ENCODE measurements around the gene NEK10. TPM values are rescaled to one million over a fixed set of nuclear protein-coding genes. Genes with fewer than 3 reads are reported as not detected.

The NEK10 gene
- polyA plus RNA-seq, 2 of the 4 experiments (the other 2 are of a cell fraction) = 1.7 to 2.9 TPM

DNA sequence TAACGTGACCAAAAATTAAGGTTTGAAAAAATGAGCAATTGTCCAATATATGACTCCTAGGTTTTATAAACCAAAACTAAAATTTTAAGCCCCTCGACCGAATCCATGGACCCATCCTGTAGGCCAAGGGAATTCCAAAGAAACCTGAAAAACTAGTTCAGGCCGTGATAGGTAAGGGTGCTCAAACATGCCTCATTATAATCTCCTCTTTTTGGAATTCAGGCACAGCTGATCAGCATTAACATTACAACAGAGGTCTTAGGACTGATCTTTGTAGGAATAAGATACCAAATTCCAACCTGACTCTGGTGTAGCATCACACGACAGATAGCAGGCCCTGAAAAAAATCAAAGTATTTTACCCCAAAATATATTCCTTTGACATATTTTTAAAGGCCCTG lies 155.7 kb downstream of the NEK10 start:
- Histone ChIP-seq H3K4me1 (peaks cover 13% of the 10 kb centered on the region; the same call in 2 of the 3 replicates), H3K4me3 (no peak overlapping the region), H3K9me3 (no peaks in the 10 kb centered on the region), H3K4me2 (no peak overlapping the region), H3K27ac (no peak overlapping the region)
- no peak for TF ChIP-seq KDM1A (IDR thresholded peaks at IDR 0.05; ENCODE audit: low read depth)
- no peak for TF ChIP-seq MAZ (IDR thresholded peaks at IDR 0.05; ENCODE audit: borderline replicate concordance, low read depth, low read length)
- TF ChIP-seq, protein P1, sequence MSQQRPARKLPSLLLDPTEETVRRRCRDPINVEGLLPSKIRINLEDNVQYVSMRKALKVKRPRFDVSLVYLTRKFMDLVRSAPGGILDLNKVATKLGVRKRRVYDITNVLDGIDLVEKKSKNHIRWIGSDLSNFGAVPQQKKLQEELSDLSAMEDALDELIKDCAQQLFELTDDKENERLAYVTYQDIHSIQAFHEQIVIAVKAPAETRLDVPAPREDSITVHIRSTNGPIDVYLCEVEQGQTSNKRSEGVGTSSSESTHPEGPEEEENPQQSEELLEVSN (IDR thresholded peaks at IDR 0.05; ENCODE audit: borderline replicate concordance, low read depth) = no peak
- no peak for TF ChIP-seq ZC3H11A (IDR thresholded peaks at IDR 0.05)
- TF ChIP-seq CTCF (IDR thresholded peaks at IDR 0.05) = no peak
- no peak for TF ChIP-seq BCL3 (IDR thresholded peaks at IDR 0.05)
- TF ChIP-seq, protein P2, sequence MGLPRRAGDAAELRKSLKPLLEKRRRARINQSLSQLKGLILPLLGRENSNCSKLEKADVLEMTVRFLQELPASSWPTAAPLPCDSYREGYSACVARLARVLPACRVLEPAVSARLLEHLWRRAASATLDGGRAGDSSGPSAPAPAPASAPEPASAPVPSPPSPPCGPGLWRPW (IDR thresholded peaks at IDR 0.05) = no peak
- TF ChIP-seq EHMT2 (IDR thresholded peaks at IDR 0.05; ENCODE audit: low read depth) = no peak
- no peak for TF ChIP-seq HOXB5 (CRISPR knock-in tag; IDR thresholded peaks at IDR 0.05)
- no peak for TF ChIP-seq ZFP36 (IDR thresholded peaks at IDR 0.05; ENCODE audit: borderline replicate concordance, partially characterized antibody)
- TF ChIP-seq RFX5 (IDR thresholded peaks at IDR 0.05) = no peak
- TF ChIP-seq FOXS1 (CRISPR knock-in tag; IDR thresholded peaks at IDR 0.05) = no peak
- TF ChIP-seq MYC (IDR thresholded peaks at IDR 0.05; ENCODE audit: borderline replicate concordance, low read length) = no peak
- TF ChIP-seq ATOH8 (CRISPR knock-in tag; IDR thresholded peaks at IDR 0.05; ENCODE audit: low read depth) = no peak
- TF ChIP-seq RARB (CRISPR knock-in tag; IDR thresholded peaks at IDR 0.05) = no peak
- TF ChIP-seq JUN (IDR thresholded peaks at IDR 0.05) = no peak
- ChIA-PET CTCF (interaction anchor here (0.9 kb wide), 1 partner anchor 11 kb away, joined by 3 read pairs; no protein-coding TSS in a partner anchor), POLR2A (no interaction called here)
- no peak for FAIRE-seq
- no peak for ATAC-seq
- WGBS (ENCODE audit: missing lambda C conversion rate) = 41% methylated on average over 5 of the region's 5 CpGs
- DNase-seq (ENCODE audit: low read depth in 1 of 2, low spot score in 1 of 2) = no peak

DNA sequence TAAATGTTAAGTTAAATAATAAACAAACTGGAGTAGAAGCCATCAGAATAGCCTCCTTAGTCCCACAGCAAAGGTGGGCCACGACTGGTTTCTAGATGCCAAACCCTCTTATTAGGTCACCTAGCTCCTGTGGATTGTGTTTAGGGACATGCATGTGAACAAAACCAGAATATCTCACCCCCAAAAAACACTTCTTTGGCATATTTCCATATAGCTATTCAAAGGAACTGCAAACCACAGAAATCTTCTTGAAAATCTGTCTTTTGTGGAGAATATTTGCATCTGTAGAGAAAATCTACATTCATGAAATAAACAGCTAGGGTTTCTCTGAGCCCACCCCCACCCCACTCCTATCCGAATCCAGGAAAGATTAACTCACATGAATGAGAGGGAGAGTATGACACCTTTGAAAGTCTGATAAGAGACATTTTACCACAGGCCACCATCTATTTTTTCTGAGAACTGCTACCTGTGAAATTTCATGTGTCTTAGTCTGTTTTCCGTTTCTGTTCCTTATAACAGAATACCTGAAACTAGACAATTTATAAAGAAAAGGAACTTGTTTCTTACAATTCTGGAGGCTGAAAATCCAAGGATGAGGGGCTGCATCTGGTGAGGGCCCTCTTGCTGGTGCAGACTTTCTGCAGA lies 159.4 kb downstream of the NEK10 start:
- no peak for FAIRE-seq
- 14% methylated on average over 3 of the region's 3 CpGs for WGBS (ENCODE audit: missing lambda C conversion rate)
- DNase-seq (ENCODE audit: low read depth in 1 of 2, low spot score in 1 of 2) = no peak
- Histone ChIP-seq H3K4me3 (no peak overlapping the region), H3K4me1 (no peaks in the 10 kb centered on the region), H3K4me2 (no peak overlapping the region), H3K27ac (no peak overlapping the region), H3K9me3 (no peaks in the 10 kb centered on the region; the same call in 2 of the 3 replicates)
- ChIA-PET POLR2A (no interaction called here), CTCF (interaction anchor here (0.7 to 1.3 kb wide), 3 partner anchors 44 to 87 kb away, joined by 3 to 4 read pairs (median 3); no protein-coding TSS in a partner anchor)
- no peak for ATAC-seq
- TF ChIP-seq CEBPB (IDR thresholded peaks at IDR 0.05) = no peak
- no peak for TF ChIP-seq HOXA7 (CRISPR knock-in tag; IDR thresholded peaks at IDR 0.05)
- TF ChIP-seq MAZ (IDR thresholded peaks at IDR 0.05; ENCODE audit: borderline replicate concordance, low read depth, low read length) = no peak
- TF ChIP-seq ZNF302 (CRISPR knock-in tag; IDR thresholded peaks at IDR 0.05) = no peak
- TF ChIP-seq HOXB13 (CRISPR knock-in tag; IDR thresholded peaks at IDR 0.05; ENCODE audit: low read depth) = no peak
- no peak for TF ChIP-seq GATA3 (IDR thresholded peaks at IDR 0.05; ENCODE audit: borderline replicate concordance)
- TF ChIP-seq ZSCAN20 (CRISPR knock-in tag; IDR thresholded peaks at IDR 0.05) = no peak
- TF ChIP-seq CHD2 (IDR thresholded peaks at IDR 0.05; ENCODE audit: low read length, partially characterized antibody) = no peak
- TF ChIP-seq MYC (IDR thresholded peaks at IDR 0.05; ENCODE audit: borderline replicate concordance, low read length) = no peak
- no peak for TF ChIP-seq PBX3 (IDR thresholded peaks at IDR 0.05)
- no peak for TF ChIP-seq RAD21 (conservative IDR thresholded peaks at IDR 0.05 in 1 of 2, IDR thresholded peaks at IDR 0.05 in 1 of 2)
- TF ChIP-seq TP53 (CRISPR knock-in tag; IDR thresholded peaks at IDR 0.05) = no peak
- no peak for TF ChIP-seq ATOH8 (CRISPR knock-in tag; IDR thresholded peaks at IDR 0.05; ENCODE audit: low read depth)
- no peak for TF ChIP-seq SREBF2 (IDR thresholded peaks at IDR 0.05)
- TF ChIP-seq MAX (IDR thresholded peaks at IDR 0.05) = no peak
- no peak for TF ChIP-seq POLR2AphosphoS2 (conservative IDR thresholded peaks at IDR 0.05; ENCODE audit: low read length)
- TF ChIP-seq ZFP36 (IDR thresholded peaks at IDR 0.05; ENCODE audit: borderline replicate concordance, partially characterized antibody) = no peak
- TF ChIP-seq, protein P1 (IDR thresholded peaks at IDR 0.05; ENCODE audit: borderline replicate concordance, low read depth) = no peak

Measured in A549 (cell line).